Nephron progenitor cell (in vitro differentiated cells): ENCODE measurements around the gene C3AR1.
"Not testable (repeated sequence)": the region's sequence is repeated elsewhere in the genome, so short reads cannot be mapped to it uniquely, and the experiment has no call there.

Experiments used
- DNase-seq: peaks from one replicate; pipeline ENCODE4 v3.0.0; 2021
- H3K27ac Mint-ChIP-seq: 2 replicates; pipeline ENCODE4 v1.8.0; 2021; ENCODE audit warnings: mild to moderate bottlenecking, moderate library complexity, mixed read lengths
- H3K27me3 Mint-ChIP-seq: 2 replicates; pipeline ENCODE4 v1.8.0; 2021; ENCODE audit warnings: mild to moderate bottlenecking, low read depth, mixed read lengths; ENCODE audit not compliant: poor library complexity
- H3K36me3 Mint-ChIP-seq: 2 replicates; pipeline ENCODE4 v1.8.0; 2021; ENCODE audit warnings: low read depth, mixed read lengths
- H3K4me1 Mint-ChIP-seq: 2 replicates; pipeline ENCODE4 v1.8.0; 2021; ENCODE audit warnings: mixed read lengths
- H3K4me3 Mint-ChIP-seq: 2 replicates; pipeline ENCODE4 v1.8.0; 2021; ENCODE audit warnings: mild to moderate bottlenecking, moderate library complexity, mixed read lengths
- H3K9me3 Mint-ChIP-seq: 2 replicates; pipeline ENCODE4 v1.8.0; 2021; ENCODE audit warnings: mild to moderate bottlenecking, moderate library complexity, mixed read lengths
- TF ChIP-seq, protein P1 (sequence below): fragments of 200-600 bp; sonication (generic); IDR thresholded peaks from 2 replicates; pipeline ENCODE4 v1.5.0; 2021; ENCODE audit warnings: antibody characterized with exemption

Gene C3AR1

DNA sequence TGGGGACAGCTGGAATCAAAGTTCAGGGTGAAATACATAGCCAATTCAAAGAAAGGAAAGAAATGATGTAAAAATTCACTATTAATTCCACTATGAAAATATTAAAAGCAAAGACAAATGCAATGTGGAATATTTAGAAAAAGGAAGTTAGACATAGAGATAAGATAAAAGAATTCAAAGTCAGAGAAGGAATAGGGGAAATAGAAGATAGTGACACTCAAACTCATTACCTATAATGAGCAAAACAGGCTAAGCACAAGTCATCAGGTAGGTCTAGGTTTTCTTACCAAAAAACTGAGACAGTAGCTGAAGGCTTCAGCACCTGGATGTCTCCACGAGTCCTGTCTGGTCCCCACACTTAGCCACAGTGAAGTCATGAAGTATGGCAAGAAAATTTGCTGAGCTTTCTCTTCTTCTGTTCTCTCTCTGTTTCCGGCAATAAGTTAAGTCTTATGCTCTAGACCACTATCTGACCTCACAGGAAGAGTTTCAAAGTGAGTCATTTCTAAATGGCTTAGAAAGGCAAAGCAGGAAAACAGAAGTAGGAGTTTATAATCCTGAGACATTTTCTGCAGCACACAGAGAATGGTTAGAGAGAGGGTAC lies at the start of gene C3AR1:
Gene C3AR1, minus strand, starts transcription at position 369 of the 604 bp plus-strand sequence. CDS start 6,174 bp downstream, outside the sequence.
- H3K27me3 Mint-ChIP-seq = peaks cover 8% of the 10 kb centered on the region
- no peak within 1 kb of the TSS for H3K27ac Mint-ChIP-seq
- H3K36me3 Mint-ChIP-seq = no peaks in the 10 kb centered on the region
- H3K4me1 Mint-ChIP-seq = no peaks in the 10 kb centered on the region
- no peaks in the 10 kb centered on the region for H3K9me3 Mint-ChIP-seq
- DNase-seq = no peak
- TF ChIP-seq, protein P1, sequence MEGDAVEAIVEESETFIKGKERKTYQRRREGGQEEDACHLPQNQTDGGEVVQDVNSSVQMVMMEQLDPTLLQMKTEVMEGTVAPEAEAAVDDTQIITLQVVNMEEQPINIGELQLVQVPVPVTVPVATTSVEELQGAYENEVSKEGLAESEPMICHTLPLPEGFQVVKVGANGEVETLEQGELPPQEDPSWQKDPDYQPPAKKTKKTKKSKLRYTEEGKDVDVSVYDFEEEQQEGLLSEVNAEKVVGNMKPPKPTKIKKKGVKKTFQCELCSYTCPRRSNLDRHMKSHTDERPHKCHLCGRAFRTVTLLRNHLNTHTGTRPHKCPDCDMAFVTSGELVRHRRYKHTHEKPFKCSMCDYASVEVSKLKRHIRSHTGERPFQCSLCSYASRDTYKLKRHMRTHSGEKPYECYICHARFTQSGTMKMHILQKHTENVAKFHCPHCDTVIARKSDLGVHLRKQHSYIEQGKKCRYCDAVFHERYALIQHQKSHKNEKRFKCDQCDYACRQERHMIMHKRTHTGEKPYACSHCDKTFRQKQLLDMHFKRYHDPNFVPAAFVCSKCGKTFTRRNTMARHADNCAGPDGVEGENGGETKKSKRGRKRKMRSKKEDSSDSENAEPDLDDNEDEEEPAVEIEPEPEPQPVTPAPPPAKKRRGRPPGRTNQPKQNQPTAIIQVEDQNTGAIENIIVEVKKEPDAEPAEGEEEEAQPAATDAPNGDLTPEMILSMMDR = no peak
- no peak within 1 kb of the TSS for H3K4me3 Mint-ChIP-seq

DNA sequence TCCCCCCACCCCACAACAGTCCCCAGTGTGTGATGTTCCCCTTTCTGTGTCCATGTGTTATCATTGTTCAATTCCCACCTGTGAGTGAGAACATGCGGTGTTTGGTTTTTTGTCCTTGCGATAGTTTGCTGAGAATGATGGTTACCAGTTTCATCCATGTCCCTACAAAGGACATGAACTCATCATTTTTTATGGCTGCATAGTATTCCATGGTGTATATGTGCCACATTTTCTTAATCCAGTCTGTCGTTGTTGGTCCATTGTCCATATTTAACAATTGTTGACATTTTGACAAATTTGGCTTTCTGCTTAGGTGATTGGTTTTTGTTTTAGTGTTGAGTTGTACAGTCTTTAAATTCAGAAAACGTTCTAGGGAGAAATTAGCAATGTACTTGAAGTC lies 47.0 kb upstream of the C3AR1 start:
- not testable (repeated sequence) for H3K27ac Mint-ChIP-seq, H3K4me3 Mint-ChIP-seq, H3K4me1 Mint-ChIP-seq, H3K9me3 Mint-ChIP-seq, H3K36me3 Mint-ChIP-seq, DNase-seq, H3K27me3 Mint-ChIP-seq

DNA sequence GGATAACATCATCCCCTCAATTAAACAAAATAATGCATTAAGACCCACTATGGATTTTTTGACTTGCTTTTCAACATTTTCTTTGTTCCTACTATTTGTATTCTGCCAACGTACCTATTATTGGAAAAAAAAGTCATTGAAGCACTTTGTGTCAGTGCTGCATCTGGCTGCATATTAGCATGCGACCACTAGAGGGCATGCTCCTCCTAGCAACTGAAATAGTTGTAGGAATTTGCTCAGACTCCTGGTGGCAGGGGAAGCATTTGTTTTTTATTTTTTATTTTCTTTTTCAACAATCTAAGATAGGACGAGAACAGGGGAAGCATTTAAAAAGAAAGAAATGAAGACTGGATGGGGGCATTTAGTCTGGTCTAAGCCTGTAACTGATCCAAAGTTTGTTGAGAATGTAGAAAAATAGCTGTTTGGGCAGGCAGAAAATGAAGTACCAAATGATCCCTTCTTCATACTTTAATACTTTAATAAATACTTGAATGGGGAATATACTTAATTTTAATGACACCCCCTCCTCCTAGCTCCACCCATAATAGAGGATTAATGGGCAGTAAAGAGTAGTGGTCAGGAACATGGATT lies 42.7 kb upstream of the C3AR1 start:
- peak; percentile 82 for DNase-seq
- Mint-ChIP-seq H3K27ac (no peak overlapping the region), H3K4me1 (no peaks in the 10 kb centered on the region), H3K36me3 (peaks cover 38% of the 10 kb centered on the region), H3K27me3 (no peaks in the 10 kb centered on the region), H3K9me3 (peaks cover 34% of the 10 kb centered on the region), H3K4me3 (no peak overlapping the region)
- TF ChIP-seq, protein P1 = peak; percentile 98

DNA sequence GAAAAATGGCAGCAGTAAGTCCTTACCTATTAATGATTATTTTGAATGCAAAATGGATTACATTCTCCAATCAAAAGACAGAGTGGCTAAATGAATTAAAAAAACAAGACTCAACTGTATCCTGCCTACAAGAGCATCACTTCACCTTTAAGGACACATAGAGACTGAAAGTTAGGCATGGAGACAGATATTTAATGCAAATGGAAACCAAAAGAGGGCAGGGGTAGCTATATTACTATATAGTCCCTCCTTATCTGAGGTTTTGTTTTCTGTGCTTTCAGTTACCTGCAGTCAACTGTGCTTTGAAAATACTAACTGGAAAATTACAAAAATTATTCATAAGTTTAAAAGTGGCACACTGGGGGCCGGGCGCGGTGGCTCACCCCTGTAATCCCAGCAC lies 33.1 kb upstream of the C3AR1 start:
- H3K4me3 Mint-ChIP-seq = no peak overlapping the region
- no peaks in the 10 kb centered on the region for H3K27me3 Mint-ChIP-seq
- TF ChIP-seq, protein P1 = no peak
- H3K27ac Mint-ChIP-seq = no peak overlapping the region
- DNase-seq = no peak
- H3K9me3 Mint-ChIP-seq = peaks cover 20% of the 10 kb centered on the region
- peaks cover 71% of the 10 kb centered on the region for H3K36me3 Mint-ChIP-seq
- no peaks in the 10 kb centered on the region for H3K4me1 Mint-ChIP-seq

DNA sequence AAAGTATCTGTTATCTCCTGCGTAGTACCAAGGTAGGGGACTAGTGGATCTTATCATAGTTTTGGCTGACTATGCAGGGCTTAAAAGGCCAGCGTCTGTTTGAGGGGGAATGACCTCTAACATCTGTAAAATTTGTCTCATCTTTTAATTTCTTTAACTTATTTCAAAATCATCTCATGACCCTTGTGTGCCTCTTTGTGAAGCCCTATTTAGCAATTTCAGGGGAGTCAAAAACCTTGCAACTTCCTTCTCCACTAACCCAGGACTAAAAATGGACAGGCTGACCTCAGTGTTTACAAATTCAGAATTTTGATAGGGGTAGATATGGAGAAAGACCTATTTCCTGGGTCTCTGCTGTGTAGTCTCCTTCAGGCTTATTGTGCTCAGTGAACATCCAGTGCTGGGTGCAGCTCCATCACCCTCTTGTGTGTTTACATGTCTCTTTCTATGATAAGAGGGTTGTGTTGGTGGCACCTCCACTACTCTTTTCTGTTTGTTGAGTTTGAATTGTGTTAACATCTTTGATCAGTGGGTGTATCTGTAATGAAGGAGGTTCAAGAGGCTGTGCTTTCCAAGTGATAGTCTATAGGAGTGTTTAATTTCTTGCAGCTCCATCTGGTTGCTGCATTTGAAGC lies 30.2 kb upstream of the C3AR1 start:
- H3K36me3 Mint-ChIP-seq = peaks cover 82% of the 10 kb centered on the region
- H3K4me3 Mint-ChIP-seq = no peak overlapping the region
- no peaks in the 10 kb centered on the region for H3K4me1 Mint-ChIP-seq
- H3K27me3 Mint-ChIP-seq = no peaks in the 10 kb centered on the region
- no peak for DNase-seq
- TF ChIP-seq, protein P1 = no peak
- H3K27ac Mint-ChIP-seq = no peak overlapping the region
- H3K9me3 Mint-ChIP-seq = peaks cover 4% of the 10 kb centered on the region

DNA sequence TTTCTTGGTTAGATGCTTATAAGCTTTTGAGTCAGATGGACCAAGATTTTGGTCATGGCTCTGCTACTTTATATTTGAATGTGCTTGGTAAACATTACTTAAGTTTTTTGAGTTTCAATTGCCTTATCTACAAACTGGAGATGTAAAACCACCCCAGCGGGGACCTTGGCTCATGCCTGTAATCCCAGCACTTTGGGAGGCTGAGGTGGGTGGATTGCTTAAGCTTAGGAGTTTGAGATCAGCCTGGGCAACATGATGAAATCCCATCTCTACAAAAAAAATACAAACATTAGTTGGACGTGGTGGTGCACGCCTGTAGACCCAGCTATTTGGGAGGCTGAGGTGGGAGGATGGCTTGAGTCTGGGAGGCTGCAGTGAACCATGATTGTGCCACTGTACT lies 27.1 kb upstream of the C3AR1 start:
- Mint-ChIP-seq H3K27me3 (no peaks in the 10 kb centered on the region), H3K36me3 (peaks cover 69% of the 10 kb centered on the region), H3K9me3 (no peaks in the 10 kb centered on the region), H3K4me3 (no peak overlapping the region), H3K27ac (no peak overlapping the region), H3K4me1 (no peaks in the 10 kb centered on the region)
- no peak for DNase-seq
- TF ChIP-seq, protein P1 = no peak
